Activated CD8-positive, alpha-beta T cell treated with anti-CD3 and anti-CD28 coated beads, Interleukin-2, amount 10 ng/mL, durations not matched to agents 7 days and 5 days (primary cell): ENCODE measurements around the gene MMP8. TPM values are rescaled to one million over a fixed set of nuclear protein-coding genes. Genes with fewer than 3 reads are reported as not detected.

Experiments used
- ATAC-seq: fragments of 150-1000 bp; cut with Tn5 transposase; one replicate; pipeline ENCODE4 v1.10.0; 2021; ENCODE audit warnings: moderate library complexity
- CTCF ChIA-PET: fragments of 350-600 bp; sonication (Branson Sonifier 250); formaldehyde crosslinking; loops from one replicate; lab custom pipeline; 2021; ENCODE audit warnings: antibody characterized with exemption; lab: Charles Lee
- POLR2A ChIA-PET: fragments of 350-600 bp; sonication (Branson Sonifier 250); formaldehyde crosslinking; loops from one replicate; lab custom pipeline; 2021; ENCODE audit warnings: antibody characterized with exemption; lab: Charles Lee
- DNase-seq: peaks from one replicate; pipeline ENCODE4 v3.0.0-alpha.2; 2020
- H3K27ac Mint-ChIP-seq: one replicate; pipeline ENCODE4 v1.8.0; 2021; ENCODE audit warnings: mild to moderate bottlenecking, mixed read lengths
- H3K27me3 Mint-ChIP-seq: one replicate; pipeline ENCODE4 v1.8.0; 2021; ENCODE audit warnings: low read depth, mixed read lengths
- H3K36me3 Mint-ChIP-seq: one replicate; pipeline ENCODE4 v1.8.0; 2021; ENCODE audit warnings: low read depth, mixed read lengths
- H3K4me1 Mint-ChIP-seq: one replicate; pipeline ENCODE4 v1.8.0; 2021; ENCODE audit warnings: low read depth, mixed read lengths
- H3K4me3 Mint-ChIP-seq: one replicate; pipeline ENCODE4 v1.8.0; 2021; ENCODE audit warnings: mild to moderate bottlenecking, mixed read lengths
- H3K9me3 Mint-ChIP-seq: one replicate; pipeline ENCODE4 v1.8.0; 2022; ENCODE audit warnings: mixed read lengths; ENCODE audit not compliant: insufficient read depth
- total RNA-seq, 2 experiments: library from RNA; stranded (reverse); gene quantifications; one replicate each; pipeline ENCODE4 v1.2.3, GENCODE V29; 2021

Gene MMP8, protein sequence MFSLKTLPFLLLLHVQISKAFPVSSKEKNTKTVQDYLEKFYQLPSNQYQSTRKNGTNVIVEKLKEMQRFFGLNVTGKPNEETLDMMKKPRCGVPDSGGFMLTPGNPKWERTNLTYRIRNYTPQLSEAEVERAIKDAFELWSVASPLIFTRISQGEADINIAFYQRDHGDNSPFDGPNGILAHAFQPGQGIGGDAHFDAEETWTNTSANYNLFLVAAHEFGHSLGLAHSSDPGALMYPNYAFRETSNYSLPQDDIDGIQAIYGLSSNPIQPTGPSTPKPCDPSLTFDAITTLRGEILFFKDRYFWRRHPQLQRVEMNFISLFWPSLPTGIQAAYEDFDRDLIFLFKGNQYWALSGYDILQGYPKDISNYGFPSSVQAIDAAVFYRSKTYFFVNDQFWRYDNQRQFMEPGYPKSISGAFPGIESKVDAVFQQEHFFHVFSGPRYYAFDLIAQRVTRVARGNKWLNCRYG
- not detected for total RNA-seq

DNA sequence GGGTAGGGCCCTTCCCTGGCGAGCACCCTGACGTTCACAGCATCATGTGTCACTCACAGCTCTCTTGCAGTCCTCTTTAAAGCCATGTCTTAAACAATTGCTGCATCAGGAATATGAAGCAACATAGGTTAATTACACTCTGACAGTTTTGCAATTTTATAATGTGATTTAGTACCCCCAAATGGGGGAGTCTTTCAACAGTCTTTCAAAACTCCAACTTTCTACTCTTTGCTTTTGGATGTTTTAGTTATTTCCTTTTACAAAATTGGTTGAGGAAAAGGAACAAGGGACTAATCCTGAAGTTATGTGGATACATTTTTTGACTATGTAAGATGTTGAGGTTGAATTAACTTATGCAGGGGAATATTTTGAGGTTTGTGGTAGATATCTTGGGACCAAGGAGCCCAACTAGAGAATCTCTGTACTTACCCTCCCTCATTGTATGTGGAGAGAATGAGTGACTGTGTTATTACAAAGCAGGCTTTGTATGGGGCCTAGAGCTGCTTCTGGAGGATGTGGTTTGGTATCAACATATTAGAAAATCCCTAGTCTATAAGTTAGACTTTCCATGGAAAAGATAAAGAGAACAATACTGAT, at the start of gene MMP8:
Gene MMP8, minus strand, starts transcription at position 51 of the 597 bp plus-strand sequence. CDS start 99 bp downstream, outside the sequence.
- Mint-ChIP-seq H3K36me3 (no peaks in the 10 kb centered on the region), H3K4me1 (no peaks in the 10 kb centered on the region), H3K27me3 (peaks cover 6% of the 10 kb centered on the region), H3K4me3 (no peak within 1 kb of the TSS), H3K9me3 (no peaks in the 10 kb centered on the region), H3K27ac (no peak within 1 kb of the TSS)
- DNase-seq (no peak), ATAC-seq (no peak)
- CTCF ChIA-PET, result no interaction called here
- POLR2A ChIA-PET, result no interaction called here

DNA sequence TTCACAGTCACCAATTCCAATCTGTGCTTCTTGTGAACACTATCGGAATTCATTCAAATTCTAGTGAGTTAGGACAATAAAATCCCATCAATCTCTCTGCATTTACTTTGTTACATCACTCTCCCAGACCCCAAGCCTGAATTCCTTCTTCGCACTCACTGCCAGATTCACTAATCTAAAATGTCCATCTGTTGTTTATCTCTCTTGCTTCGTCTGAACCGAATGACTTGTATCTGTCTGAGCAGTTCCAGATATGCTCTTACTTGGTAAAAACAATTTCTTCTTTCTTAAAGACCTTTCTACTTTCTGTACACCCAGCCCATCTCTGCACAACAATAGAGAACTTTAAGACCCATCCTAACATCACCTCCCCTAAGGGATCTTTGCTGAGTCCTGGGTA, 48.6 kb upstream of the MMP8 start:
- no peak overlapping the region for H3K27ac Mint-ChIP-seq
- no peaks in the 10 kb centered on the region for H3K9me3 Mint-ChIP-seq
- H3K4me3 Mint-ChIP-seq, result no peak overlapping the region
- H3K4me1 Mint-ChIP-seq, result no peaks in the 10 kb centered on the region
- no peak for ATAC-seq
- H3K27me3 Mint-ChIP-seq, result peaks cover 4% of the 10 kb centered on the region
- ChIA-PET CTCF (no interaction called here), POLR2A (no interaction called here)
- H3K36me3 Mint-ChIP-seq, result no peaks in the 10 kb centered on the region
- DNase-seq, result no peak

DNA sequence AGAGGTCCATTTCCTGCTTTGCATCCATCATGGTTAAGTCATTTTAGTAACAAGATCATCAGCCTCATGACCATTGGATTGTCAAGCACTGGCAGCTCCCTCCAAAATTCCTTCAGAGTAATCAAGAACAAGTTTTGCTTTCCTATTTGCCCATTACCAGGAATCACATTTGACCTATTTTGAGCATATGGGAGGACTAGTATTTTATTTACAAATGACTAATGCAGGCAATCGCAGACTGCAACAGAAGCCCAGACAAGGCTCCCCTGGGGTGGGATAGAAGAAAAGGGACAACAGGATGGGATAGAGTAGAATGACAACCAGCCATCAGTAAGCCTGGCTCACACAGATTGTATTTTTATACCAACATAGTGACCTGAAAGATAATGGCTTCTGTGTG, 46.6 kb upstream of the MMP8 start:
- CTCF ChIA-PET, result no interaction called here
- peaks cover 4% of the 10 kb centered on the region for H3K27me3 Mint-ChIP-seq
- no peaks in the 10 kb centered on the region for H3K9me3 Mint-ChIP-seq

DNA sequence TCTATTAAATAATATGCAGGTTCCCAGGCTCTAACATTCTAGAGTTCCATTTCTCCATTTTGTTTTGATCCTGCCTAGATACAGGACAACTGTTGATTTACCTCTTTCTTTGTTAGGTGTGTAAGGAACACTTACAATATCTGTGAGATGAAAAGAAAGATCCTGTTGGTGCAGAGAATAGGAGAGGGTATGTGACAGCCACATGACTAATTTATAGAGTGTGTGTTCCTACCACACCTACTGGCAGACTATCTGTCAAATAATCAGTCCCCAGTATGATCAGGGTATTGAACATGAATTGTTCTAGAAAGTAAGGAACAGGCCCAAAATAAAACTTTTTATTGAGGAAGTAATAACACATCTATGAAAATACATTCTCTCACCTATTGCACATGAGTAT, 45.4 kb upstream of the MMP8 start:
- no peak for DNase-seq
- POLR2A ChIA-PET, result no interaction called here
- H3K36me3 Mint-ChIP-seq, result no peaks in the 10 kb centered on the region
- ATAC-seq, result no peak
- CTCF ChIA-PET, result no interaction called here
- H3K9me3 Mint-ChIP-seq, result no peaks in the 10 kb centered on the region
- H3K4me1 Mint-ChIP-seq, result no peaks in the 10 kb centered on the region
- no peak overlapping the region for H3K27ac Mint-ChIP-seq
- peaks cover 2% of the 10 kb centered on the region for H3K27me3 Mint-ChIP-seq
- H3K4me3 Mint-ChIP-seq, result no peak overlapping the region

More for the DNA sequence above, 46.6 kb upstream of the MMP8 start:
- no peaks in the 10 kb centered on the region for H3K36me3 Mint-ChIP-seq
- no peak for DNase-seq
- H3K4me1 Mint-ChIP-seq, result no peaks in the 10 kb centered on the region
- no peak overlapping the region for H3K4me3 Mint-ChIP-seq
- no peak for ATAC-seq
- H3K27ac Mint-ChIP-seq, result no peak overlapping the region
- POLR2A ChIA-PET, result no interaction called here

DNA sequence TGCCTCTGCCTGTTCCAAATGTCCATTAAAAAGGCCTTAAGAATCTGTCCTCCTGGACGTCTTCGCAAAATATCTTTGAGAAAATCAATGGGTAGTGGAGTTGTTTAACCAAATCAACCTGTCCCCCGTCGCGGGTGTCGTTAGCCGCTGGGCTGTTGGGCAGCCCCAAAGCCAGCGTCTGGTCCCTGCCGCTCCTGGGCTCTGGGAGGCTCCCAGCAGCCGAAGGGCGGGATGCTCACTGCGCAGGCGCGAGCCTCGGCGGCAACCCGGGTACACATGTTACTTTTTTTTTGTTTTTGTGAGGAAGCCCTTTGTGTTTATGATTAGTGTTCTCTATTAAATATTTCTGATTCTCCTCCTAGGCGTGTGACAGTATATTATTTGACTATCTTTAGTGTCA, 43.0 kb upstream of the MMP8 start:
- H3K27ac Mint-ChIP-seq, result no peak overlapping the region
- no peaks in the 10 kb centered on the region for H3K36me3 Mint-ChIP-seq
- H3K4me3 Mint-ChIP-seq, result no peak overlapping the region
- DNase-seq (no peak), ATAC-seq (no peak)
- peaks cover 2% of the 10 kb centered on the region for H3K27me3 Mint-ChIP-seq
- no peaks in the 10 kb centered on the region for H3K4me1 Mint-ChIP-seq
- ChIA-PET CTCF (no interaction called here), POLR2A (no interaction called here)
- H3K9me3 Mint-ChIP-seq, result no peaks in the 10 kb centered on the region

DNA sequence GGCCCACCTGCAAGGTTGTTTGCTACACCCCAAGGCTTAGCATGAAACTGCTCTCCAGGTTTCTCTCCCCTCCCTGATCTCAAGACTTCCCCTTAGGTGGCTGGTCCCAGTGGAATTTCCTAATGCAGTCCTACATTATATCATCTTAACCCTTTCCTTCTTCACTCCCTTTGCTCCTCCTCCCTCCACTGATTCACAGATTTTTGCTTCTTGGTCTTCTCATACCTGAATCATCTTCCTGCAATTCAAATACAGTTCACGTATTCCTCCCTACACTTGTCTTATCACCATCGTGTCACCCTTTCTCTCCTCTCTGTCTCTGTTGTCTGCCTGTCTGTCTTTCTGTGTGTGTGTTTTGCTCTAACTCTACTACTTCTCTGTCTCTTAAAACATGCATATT, 38.7 kb upstream of the MMP8 start:
- ATAC-seq (no peak), DNase-seq (no peak)
- Mint-ChIP-seq H3K36me3 (no peaks in the 10 kb centered on the region), H3K27ac (no peak overlapping the region), H3K27me3 (peaks cover 1% of the 10 kb centered on the region), H3K9me3 (no peaks in the 10 kb centered on the region), H3K4me3 (no peak overlapping the region), H3K4me1 (peaks cover 2% of the 10 kb centered on the region)
- CTCF ChIA-PET, result no interaction called here
- POLR2A ChIA-PET, result no interaction called here

DNA sequence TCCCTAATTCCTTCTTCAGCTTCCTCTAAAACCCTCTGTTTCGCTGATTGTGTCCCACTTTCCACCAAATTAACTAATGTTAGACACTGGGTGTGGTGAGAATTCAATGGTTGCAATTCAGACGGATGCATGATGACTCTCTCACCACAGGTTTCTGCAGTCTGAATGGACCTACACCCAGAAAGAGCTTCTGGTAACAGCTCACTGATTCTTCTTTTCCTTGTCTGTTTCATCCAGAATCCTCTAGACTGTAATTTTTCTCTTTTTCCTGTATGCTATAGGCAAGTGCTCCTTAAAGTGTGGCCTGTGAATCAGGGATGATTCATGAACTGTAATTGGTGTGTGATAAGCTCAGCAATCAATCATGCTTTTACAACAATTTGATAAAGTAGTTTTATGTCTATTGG, 37.6 kb upstream of the MMP8 start:
- Mint-ChIP-seq H3K4me1 (peaks cover 2% of the 10 kb centered on the region), H3K4me3 (no peak overlapping the region), H3K9me3 (no peaks in the 10 kb centered on the region), H3K36me3 (no peaks in the 10 kb centered on the region), H3K27me3 (peaks cover 3% of the 10 kb centered on the region), H3K27ac (no peak overlapping the region)
- no peak for ATAC-seq
- no peak for DNase-seq
- CTCF ChIA-PET, result no interaction called here
- POLR2A ChIA-PET, result no interaction called here

DNA sequence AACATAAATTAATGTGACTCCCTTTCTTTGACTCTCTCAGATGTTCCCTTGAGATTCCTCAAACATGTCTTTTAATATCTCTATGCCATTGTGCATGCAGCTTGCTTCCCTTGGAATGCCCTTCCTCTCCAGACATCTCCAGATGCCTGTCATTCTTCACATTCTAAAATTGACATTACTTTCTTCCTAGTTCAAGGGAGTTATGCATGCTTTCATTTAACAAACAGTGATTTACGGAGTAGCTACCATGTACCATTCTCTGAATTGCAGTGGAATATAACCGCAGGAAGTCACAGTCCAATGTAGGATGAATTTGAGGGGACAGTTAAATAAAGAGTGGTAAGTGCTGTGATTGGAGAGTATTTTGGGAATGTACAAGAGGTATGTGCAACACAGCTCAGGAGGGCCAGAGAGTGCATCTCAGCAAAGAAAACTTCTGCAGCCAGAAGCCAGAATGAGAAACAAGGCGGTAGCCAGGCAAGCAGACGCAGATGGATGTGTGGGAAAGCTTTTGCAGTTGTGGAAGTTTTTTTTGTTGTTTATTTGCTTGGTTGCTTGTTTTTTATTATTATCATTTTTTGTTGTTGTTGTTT, 37.0 kb upstream of the MMP8 start:
- CTCF ChIA-PET, result no interaction called here

DNA sequence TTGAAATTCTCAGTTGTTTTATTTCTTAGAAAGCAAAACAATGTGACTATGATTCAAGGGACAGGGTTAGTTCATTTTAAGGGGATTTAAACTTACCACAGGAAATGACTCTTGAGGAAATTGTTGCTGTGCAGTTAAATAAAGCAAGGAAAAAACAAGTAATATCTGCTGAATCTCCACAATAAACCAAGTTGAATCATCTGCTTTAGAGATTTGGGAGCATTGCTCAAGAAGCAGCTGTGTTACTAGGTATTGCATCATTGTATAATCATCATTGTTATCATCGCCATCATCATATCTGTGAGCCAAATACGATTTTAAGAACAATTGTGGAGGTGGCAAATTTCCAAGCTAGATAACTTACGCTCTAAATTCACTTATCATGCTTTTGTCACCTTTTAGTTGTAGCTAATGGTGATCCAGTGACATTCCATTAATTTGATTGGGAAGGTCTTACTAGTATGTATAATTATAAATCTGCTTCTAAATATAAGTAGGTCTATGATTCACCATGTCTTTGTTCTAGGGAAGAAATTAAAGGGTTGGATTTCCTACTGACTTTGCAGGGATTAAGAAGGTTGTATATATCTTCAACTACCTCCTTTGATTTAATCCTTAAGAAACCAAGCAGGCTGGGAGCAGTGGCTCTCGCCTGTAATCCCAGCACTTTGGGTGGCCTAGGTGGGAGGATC, 35.7 kb upstream of the MMP8 start:
- Mint-ChIP-seq H3K4me3 (no peak overlapping the region), H3K27ac (no peak overlapping the region), H3K27me3 (peaks cover 3% of the 10 kb centered on the region), H3K4me1 (peaks cover 2% of the 10 kb centered on the region), H3K36me3 (no peaks in the 10 kb centered on the region), H3K9me3 (no peaks in the 10 kb centered on the region)
- POLR2A ChIA-PET, result no interaction called here
- DNase-seq (no peak), ATAC-seq (no peak)
- CTCF ChIA-PET, result no interaction called here

More for the DNA sequence above, 37.0 kb upstream of the MMP8 start:
- no peak for DNase-seq
- H3K27me3 Mint-ChIP-seq, result peaks cover 3% of the 10 kb centered on the region
- ATAC-seq, result no peak
- POLR2A ChIA-PET, result no interaction called here
- H3K9me3 Mint-ChIP-seq, result no peaks in the 10 kb centered on the region
- no peak overlapping the region for H3K27ac Mint-ChIP-seq
- no peak overlapping the region for H3K4me3 Mint-ChIP-seq
- no peaks in the 10 kb centered on the region for H3K36me3 Mint-ChIP-seq
- peaks cover 2% of the 10 kb centered on the region for H3K4me1 Mint-ChIP-seq

DNA sequence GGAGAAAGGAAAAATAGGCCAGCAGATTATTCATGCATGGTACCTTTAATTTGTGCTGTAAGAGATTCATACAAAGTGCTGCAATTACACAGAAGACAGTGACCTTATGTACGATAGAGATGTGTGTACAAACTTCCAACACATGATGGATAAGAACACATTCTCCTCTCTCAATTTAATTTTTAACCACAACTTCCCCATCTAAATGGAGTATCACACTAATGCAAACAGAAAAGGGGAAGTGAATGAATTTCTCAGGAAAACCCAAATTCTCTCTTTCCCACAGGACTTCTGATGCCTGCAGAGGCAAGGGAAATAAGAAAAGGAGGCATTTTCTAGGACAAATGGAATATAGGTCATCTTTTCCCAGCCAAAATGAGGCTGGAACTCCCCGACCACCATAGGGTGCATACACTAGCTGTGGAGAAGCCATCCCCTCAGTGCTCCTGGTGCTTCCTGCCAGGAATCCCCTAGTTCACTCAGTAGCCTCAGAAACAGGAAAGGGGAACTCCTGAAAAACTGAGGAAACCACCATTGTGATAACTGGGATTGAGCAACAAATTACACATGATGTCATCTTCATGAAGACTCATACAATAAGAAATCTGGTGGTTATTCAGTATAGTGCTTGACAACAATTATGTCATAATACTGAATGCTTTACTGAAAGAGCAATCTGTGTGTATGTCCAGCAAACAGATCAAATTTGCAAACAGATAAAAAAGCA, 33.2 kb upstream of the MMP8 start:
- H3K4me3 Mint-ChIP-seq, result no peak overlapping the region
- ChIA-PET POLR2A (no interaction called here), CTCF (no interaction called here)
- DNase-seq (no peak), ATAC-seq (no peak)
- H3K27ac Mint-ChIP-seq, result no peak overlapping the region
- H3K27me3 Mint-ChIP-seq, result peaks cover 9% of the 10 kb centered on the region
- no peaks in the 10 kb centered on the region for H3K9me3 Mint-ChIP-seq
- H3K36me3 Mint-ChIP-seq, result no peaks in the 10 kb centered on the region
- peaks cover 2% of the 10 kb centered on the region for H3K4me1 Mint-ChIP-seq

DNA sequence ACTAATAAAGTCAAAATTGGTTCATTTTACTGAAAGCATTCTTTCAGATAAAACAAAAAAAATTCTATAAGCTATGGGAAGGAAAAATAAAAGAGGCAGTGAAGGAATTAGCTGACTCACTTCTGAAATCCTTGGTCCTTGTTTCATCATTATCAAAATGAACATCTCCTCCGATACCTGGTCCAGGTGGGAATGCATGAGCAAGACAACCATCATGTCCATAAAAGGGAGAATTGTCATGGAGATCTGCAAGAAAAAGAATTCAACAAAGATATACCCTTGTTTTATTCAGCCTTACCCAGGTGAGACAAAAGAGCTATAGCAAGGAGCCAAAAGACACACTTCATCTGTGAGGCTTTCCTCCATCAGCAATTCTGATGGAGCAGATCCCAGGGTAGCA, 28.5 kb upstream of the MMP8 start:
- Mint-ChIP-seq H3K4me1 (no peaks in the 10 kb centered on the region), H3K27me3 (peaks cover 9% of the 10 kb centered on the region), H3K9me3 (no peaks in the 10 kb centered on the region), H3K4me3 (no peak overlapping the region), H3K27ac (no peak overlapping the region), H3K36me3 (no peaks in the 10 kb centered on the region)
- ChIA-PET CTCF (no interaction called here), POLR2A (no interaction called here)
- ATAC-seq (no peak), DNase-seq (no peak)
